H1 (cell line): Measurements from ENCODE around the gene ZNF225. TPM values are rescaled to one million over a fixed set of nuclear protein-coding genes. Genes with fewer than 3 reads are reported as not detected.
A peak's percentile ranks its signal among the peaks of the same experiment; 100 is the strongest.

ENCODE experiments used
- CTCF ChIA-PET: fragments of 300-600 bp; sonication (Branson Sonifier 250); formaldehyde crosslinking; loops from one replicate; lab custom pipeline; 2021; ENCODE audit not compliant: partially characterized antibody; lab: Charles Lee
- POLR2A ChIA-PET: fragments of 300-600 bp; sonication (Branson Sonifier 250); formaldehyde crosslinking; loops from one replicate; lab custom pipeline; 2021; ENCODE audit warnings: inconsistent platforms; ENCODE audit not compliant: partially characterized antibody; lab: Charles Lee
- DNase-seq, 2 experiments: peaks; one replicate each; pipeline versions ENCODE4 v3.0.0 to v3.0.0-alpha.2; 2010 to 2022; ENCODE audit warnings: low spot score in 2 of 2, low read depth in 1 of 2, mixed read lengths in 1 of 2
- FAIRE-seq: peaks from 2 replicates; lab custom pipeline; 2011; peaks lifted over from hg19 to GRCh38; lab: Jason Lieb, UNC
- H2AFZ ChIP-seq: 2 replicates; pipeline ENCODE4 v1.8.1; 2012; ENCODE audit warnings: low read length, inconsistent platforms
- H2AK5ac ChIP-seq: 2 replicates; pipeline ENCODE4 v1.6.1; 2013; ENCODE audit warnings: low read depth, low read length
- H2BK120ac ChIP-seq: replicated peaks from 2 replicates; pipeline ENCODE3; 2013; ENCODE audit warnings: low read depth, low read length, inconsistent platforms
- H2BK12ac ChIP-seq: 2 replicates; pipeline ENCODE4 v1.6.1; 2013; ENCODE audit warnings: low read depth, low read length
- H2BK15ac ChIP-seq: 2 replicates; pipeline ENCODE4 v1.6.1; 2013; ENCODE audit warnings: low read length
- H2BK20ac ChIP-seq: 2 replicates; pipeline ENCODE4 v1.6.1; 2013; ENCODE audit warnings: low read length
- H2BK5ac ChIP-seq: 2 replicates; pipeline ENCODE4 v1.6.1; 2013; ENCODE audit warnings: low read depth, low read length
- H3K14ac ChIP-seq: 2 replicates; pipeline ENCODE4 v1.6.1; 2013; ENCODE audit warnings: inconsistent platforms; ENCODE audit not compliant: insufficient read length
- H3K18ac ChIP-seq: 2 replicates; pipeline ENCODE4 v1.6.1; 2013; ENCODE audit warnings: low read length; ENCODE audit errors: extremely low read depth
- H3K23ac ChIP-seq: 2 replicates; pipeline ENCODE4 v1.6.1; 2013; ENCODE audit warnings: inconsistent platforms; ENCODE audit not compliant: insufficient read length
- H3K23me2 ChIP-seq: 2 replicates; pipeline ENCODE4 v1.6.1; 2013; ENCODE audit warnings: low read depth, low read length
- H3K27ac ChIP-seq: 2 replicates; pipeline ENCODE4 v1.6.1; 2011; ENCODE audit warnings: low read depth, low read length, inconsistent platforms
- H3K27me3 ChIP-seq, 4 experiments: replicated peaks in 1 of 4; 1 replicate in 1 of 4; 2 replicates in 3 of 4; pipeline versions ENCODE4 v1.6.1 to v1.8.1; 2011 to 2013; ENCODE audit warnings: low read length in 3 of 4, mild to moderate bottlenecking in 3 of 4, inconsistent platforms in 2 of 4, mixed read lengths in 2 of 4, moderate library complexity in 1 of 4; ENCODE audit not compliant: control insufficient read depth in 3 of 4, insufficient read depth in 3 of 4; ENCODE audit errors: extremely low read depth in 1 of 4
- H3K36me3 ChIP-seq, 4 experiments: 2 replicates each; pipeline versions ENCODE4 v1.6.1 to v1.8.1; 2011 to 2013; ENCODE audit warnings: mild to moderate bottlenecking in 4 of 4, low read length in 3 of 4, moderate library complexity in 2 of 4, control low read depth in 1 of 4, inconsistent platforms in 1 of 4; ENCODE audit not compliant: insufficient read depth in 4 of 4, control insufficient read depth in 2 of 4
- H3K4ac ChIP-seq: replicated peaks from 2 replicates; pipeline ENCODE3; 2013; ENCODE audit warnings: low read length, low read depth, mixed read lengths, inconsistent platforms; ENCODE audit not compliant: insufficient read length
- H3K4me1 ChIP-seq, 4 experiments: replicated peaks in 1 of 4; 1 replicate in 1 of 4; 2 replicates in 3 of 4; pipeline versions ENCODE4 v1.6.1 to v1.8.1; 2011 to 2013; ENCODE audit warnings: low read length in 3 of 4, inconsistent platforms in 2 of 4, mixed read lengths in 1 of 4; ENCODE audit not compliant: insufficient read depth in 4 of 4, control insufficient read depth in 3 of 4
- H3K4me2 ChIP-seq, 2 experiments: 2 replicates each; pipeline versions ENCODE4 v1.6.1 to v1.8.1; 2011 to 2013; ENCODE audit warnings: low read depth in 2 of 2, low read length in 2 of 2, control low read depth in 1 of 2, inconsistent platforms in 1 of 2, mild to moderate bottlenecking in 1 of 2; ENCODE audit not compliant: insufficient read depth in 1 of 2
- H3K4me3 ChIP-seq, 4 experiments: fragments of 200-600, 300-600 bp in 1 of 4; sonication (generic), shearing (Covaris generic), sonication (Bioruptor Twin) in 1 of 4; 2 replicates each; pipeline versions ENCODE4 v1.5.1 to v1.8.1; 2011 to 2016; ENCODE audit warnings: low read length in 4 of 4, low read depth in 3 of 4, control low read depth in 2 of 4, inconsistent platforms in 2 of 4, mild to moderate bottlenecking in 2 of 4, mixed read lengths in 1 of 4, moderate library complexity in 1 of 4; ENCODE audit not compliant: insufficient read depth in 2 of 4; ENCODE audit errors: extremely low read depth in 1 of 4
- H3K56ac ChIP-seq: replicated peaks from 2 replicates; pipeline ENCODE3; 2013; ENCODE audit warnings: low read depth, mild to moderate bottlenecking, mixed read lengths, low read length, inconsistent platforms; ENCODE audit not compliant: insufficient read length
- H3K79me1 ChIP-seq: 2 replicates; pipeline ENCODE4 v1.6.1; 2013; ENCODE audit warnings: low read depth, low read length, control low read depth
- H3K79me2 ChIP-seq, 2 experiments: 2 replicates each; pipeline versions ENCODE4 v1.6.1 to v1.8.1; 2012 to 2013; ENCODE audit warnings: low read length in 2 of 2, mild to moderate bottlenecking in 2 of 2, inconsistent platforms in 1 of 2; ENCODE audit not compliant: insufficient read depth in 2 of 2, control insufficient read depth in 1 of 2
- H3K9ac ChIP-seq, 4 experiments: replicated peaks in 1 of 4; 1 replicate in 1 of 4; 2 replicates in 3 of 4; pipeline versions ENCODE4 v1.6.1 to v1.8.1; 2011 to 2013; ENCODE audit warnings: low read depth in 3 of 4, low read length in 3 of 4, control low read depth in 2 of 4, mild to moderate bottlenecking in 2 of 4, moderate library complexity in 2 of 4, inconsistent platforms in 1 of 4; ENCODE audit errors: extremely low read depth in 1 of 4
- H3K9me3 ChIP-seq, 2 experiments: 2 replicates each; pipeline versions ENCODE4 v1.6.1 to v1.8.1; 2012 to 2013; ENCODE audit warnings: mild to moderate bottlenecking in 2 of 2, moderate library complexity in 2 of 2, control low read depth in 1 of 2, inconsistent platforms in 1 of 2, low read depth in 1 of 2, low read length in 1 of 2, mixed read lengths in 1 of 2; ENCODE audit not compliant: insufficient read depth in 2 of 2
- H4K20me1 ChIP-seq, 2 experiments: replicated peaks in 1 of 2; 2 replicates each; pipeline versions ENCODE3 to v1.8.1; 2011 to 2013; ENCODE audit warnings: inconsistent platforms in 2 of 2, low read length in 2 of 2, mild to moderate bottlenecking in 1 of 2; ENCODE audit not compliant: insufficient read depth in 2 of 2, control insufficient read depth in 1 of 2
- H4K5ac ChIP-seq: 2 replicates; pipeline ENCODE4 v1.6.1; 2013; ENCODE audit warnings: low read length, low read depth, mixed read lengths, inconsistent platforms; ENCODE audit not compliant: insufficient read length
- H4K8ac ChIP-seq: 2 replicates; pipeline ENCODE4 v1.8.0; 2013; ENCODE audit warnings: mild to moderate bottlenecking, moderate library complexity, low read length, inconsistent platforms; ENCODE audit not compliant: insufficient read depth; ENCODE audit errors: extremely low read depth
- H4K91ac ChIP-seq: replicated peaks from 2 replicates; pipeline ENCODE3; 2013; ENCODE audit warnings: low read length, mixed read lengths, inconsistent platforms; ENCODE audit not compliant: insufficient read length
- ASH2L ChIP-seq: fragments of 200-600, 300-600 bp; sonication (generic); IDR thresholded peaks from one replicate; pipeline ENCODE4 v1.7.1; 2017; ENCODE audit warnings: low read length
- RNF2 ChIP-seq: fragments of 200-900, 300-1000 bp; sonication (generic); IDR thresholded peaks from 2 replicates; pipeline ENCODE4 v1.7.1; 2016; ENCODE audit warnings: borderline replicate concordance, low read depth, mild to moderate bottlenecking, antibody characterized with exemption, low read length; ENCODE audit not compliant: poor library complexity, severe bottlenecking; ENCODE audit errors: missing control alignments
- RXRA ChIP-seq: IDR thresholded peaks from 2 replicates; pipeline ENCODE4 v1.6.1; 2011; ENCODE audit warnings: low read depth, mild to moderate bottlenecking, low read length, moderate library complexity; ENCODE audit not compliant: insufficient read depth
- TCF12 ChIP-seq: IDR thresholded peaks from 2 replicates; pipeline ENCODE4 v1.6.1; 2011; ENCODE audit warnings: low read depth, mild to moderate bottlenecking, low read length
- WGBS, 2 experiments: shearing (Covaris generic) in 1 of 2; methylation state at CpG; one replicate each; pipeline versions ENCODE4 v1.1.6 to v1.1.7; 2013 to 2015; ENCODE audit warnings: low lambda C conversion rate in 2 of 2, mixed read lengths in 2 of 2, inconsistent platforms in 1 of 2, low coverage in 1 of 2, missing lambda C conversion rate in 1 of 2; ENCODE audit not compliant: insufficient replicate concordance in 2 of 2, insufficient coverage in 1 of 2, insufficient read length in 1 of 2; ENCODE audit errors: extremely low coverage in 1 of 2, missing lambda C conversion rate in 1 of 2; 5-methylcytosine and 5-hydroxymethylcytosine counted together
- polyA plus RNA-seq, 7 experiments: library from polyadenylated mRNA; depleted of rRNA in 3 of 7; stranded (reverse) in 5 of 7; unstranded in 2 of 7; fragments of >200 nt in 5 of 7; fragments of 200-250 nt in 2 of 7; gene quantifications; 1 replicate in 5 of 7; 2 replicates in 1 of 7; 4 replicates in 1 of 7; pipeline versions ENCODE4 v1.2.1 to v1.2.3, GENCODE V29; 2011 to 2013; ENCODE audit warnings: missing spikeins in 2 of 7, mixed read lengths in 2 of 7
- total RNA-seq: library from RNA; stranded (reverse); fragmentation: NEBNext Ultra II Directional; extraction: Animal tissue kit (Norgen Biotek cat#: 25700); gene quantifications from 2 replicates; pipeline ENCODE4 v1.2.1, GENCODE V29; 2021

Gene ZNF225
- total and polyA plus RNA-seq, 2 of the 8 experiments (the other 6 are each of a cell fraction or from before 2014, with no cell fraction given), result 0.98 to 5.0 TPM

- H2AFZ ChIP-seq, result no peak overlapping the region
- no peaks in the 10 kb centered on the region; the same call in 1 of the 2 replicates for H3K23me2 ChIP-seq
- no peak overlapping the region for H4K91ac ChIP-seq
- H4K20me1 ChIP-seq, result no peaks in the 10 kb centered on the region
- no peak overlapping the region for H2BK5ac ChIP-seq
- H3K14ac ChIP-seq, result no peak overlapping the region
- no peak overlapping the region for H3K56ac ChIP-seq
- H3K9me3 ChIP-seq, result peaks cover 0 to 3% of the 10 kb centered on the region in 2 experiments; a peak in 1 of 4 replicates
- no peak overlapping the region for H2BK20ac ChIP-seq
- no peak overlapping the region for H3K23ac ChIP-seq
- peaks cover 3 to 14% (median 9%) of the 10 kb centered on the region in 4 experiments; a peak in 7 of 8 replicates for H3K36me3 ChIP-seq
- H3K27me3 ChIP-seq, result no peaks in the 10 kb centered on the region
- no peak overlapping the region for H3K4me3 ChIP-seq
- H3K4me2 ChIP-seq, result peak overlapping the region in 1 of 2 experiments; percentile 91; a peak in 1 of 4 replicates
- H2BK120ac ChIP-seq, result no peak overlapping the region
- no peaks in the 10 kb centered on the region; the same call in 1 of the 2 replicates for H3K79me1 ChIP-seq
- no peak for FAIRE-seq
- no peak overlapping the region for H3K4ac ChIP-seq
- WGBS, 2 experiments, result 91% methylated on average over 2 of the region's 2 CpGs; no CpG with 5 or more reads in 1 of the 2 experiments
- peaks cover 0 to 24% of the 10 kb centered on the region in 2 experiments; a peak in 2 of 4 replicates for H3K79me2 ChIP-seq
- no peak overlapping the region for H2AK5ac ChIP-seq
- peaks cover 0 to 5% (median 0%) of the 10 kb centered on the region in 4 experiments; a peak in 1 of 7 replicates for H3K4me1 ChIP-seq
- H2BK15ac ChIP-seq, result no peak overlapping the region
- TF ChIP-seq RXRA (no peak), TCF12 (no peak), ASH2L (no peak), RNF2 (no peak)
- TF ChIP-seq, all 59 proteins: peak for 0
- H3K27ac ChIP-seq, result no peak overlapping the region
- ChIA-PET CTCF (no interaction called here), POLR2A (interaction anchor here (0.6 to 4.8 kb wide), 3 partner anchors 13 to 386 kb away, joined by 3 to 27 read pairs (median 19); partner anchors contain the start of gene ZNF225)
- no peak overlapping the region for H4K8ac ChIP-seq
- no peak overlapping the region for H3K18ac ChIP-seq
- no peak overlapping the region for H4K5ac ChIP-seq
- no peak overlapping the region for H3K9ac ChIP-seq
- H2BK12ac ChIP-seq, result no peak overlapping the region
- no peak for DNase-seq
Measured at GRCh38 chr19:44163789-44164188, 50.6 kb downstream of the ZNF225 start.
